Cerebellar cortex (tissue), 1 donor: ENCODE results near the gene PPP2R3B.
A peak's percentile ranks its signal among the peaks of the same experiment; 100 is the strongest.
"Not testable (repeated sequence)": the region's sequence is repeated elsewhere in the genome, so short reads cannot be mapped to it uniquely, and the experiment has no call there.

Experiments
- DNase-seq: peaks from one replicate; pipeline ENCODE4 v3.0.0-alpha.2; 2015; ENCODE audit warnings: low spot score

Gene PPP2R3B

GRCh38 chrX:386768-387575 is at the start of gene PPP2R3B:
TSS of gene PPP2R3B (minus strand) at chrX:386907. CDS start at chrX:386691, 216 bp downstream.
- peak; percentile 97 for DNase-seq

GRCh38 chrX:435536-436122 is 48.9 kb upstream of the PPP2R3B start:
- DNase-seq = no peak

- DNase-seq = no peak
These were observed 48.2 kb upstream of the PPP2R3B start for GRCh38 chrX:434946-435345.

GRCh38 chrX:433771-434170 is 47.1 kb upstream of the PPP2R3B start:
- no peak for DNase-seq

GRCh38 chrX:432666-433065 is 46.0 kb upstream of the PPP2R3B start:
- not testable (repeated sequence) for DNase-seq

GRCh38 chrX:431492-432111 is 44.9 kb upstream of the PPP2R3B start:
- DNase-seq = no peak

GRCh38 chrX:431056-431455 is 44.3 kb upstream of the PPP2R3B start:
- no peak for DNase-seq

GRCh38 chrX:429266-429825 is 42.6 kb upstream of the PPP2R3B start:
- DNase-seq = no peak

GRCh38 chrX:427812-428725 is 41.4 kb upstream of the PPP2R3B start:
- peak; percentile 6 for DNase-seq

- DNase-seq = no peak
These were observed 40.2 kb upstream of the PPP2R3B start for GRCh38 chrX:426881-427280.

- no peak for DNase-seq
These were observed 38.3 kb upstream of the PPP2R3B start for GRCh38 chrX:425056-425455.

- no peak for DNase-seq
These were observed 35.1 kb upstream of the PPP2R3B start for GRCh38 chrX:421646-422391.

GRCh38 chrX:420496-421223 is 34.0 kb upstream of the PPP2R3B start:
- DNase-seq = no peak

GRCh38 chrX:418927-419729 is 32.4 kb upstream of the PPP2R3B start:
- no peak for DNase-seq

GRCh38 chrX:415498-415897 is 28.8 kb upstream of the PPP2R3B start:
- DNase-seq = not testable (repeated sequence)

- DNase-seq = no peak
These were observed 26.9 kb upstream of the PPP2R3B start for GRCh38 chrX:413322-414201.

GRCh38 chrX:410296-410695 is 23.6 kb upstream of the PPP2R3B start:
- DNase-seq = no peak

GRCh38 chrX:405149-405548 is 18.4 kb upstream of the PPP2R3B start:
- DNase-seq = no peak
